A673 (cell line): ENCODE measurements around the gene GPHA2. TPM values are rescaled to one million over a fixed set of nuclear protein-coding genes. Genes with fewer than 3 reads are reported as not detected.
A peak's percentile ranks its signal among the peaks of the same experiment; 100 is the strongest.
"Not testable (repeated sequence)": the region's sequence is repeated elsewhere in the genome, so short reads cannot be mapped to it uniquely, and the experiment has no call there.

Experiments
- Bru-seq: library from RNA; stranded (reverse); fragments of 400-500 nt; gene quantifications from one replicate; lab custom pipeline; 2021; lab: Mats Ljungman, UMichigan
- BruChase-seq, 2 experiments: library from RNA; stranded (reverse); fragments of 400-500 nt; gene quantifications; one replicate each; lab custom pipeline; 2021; lab: Mats Ljungman, UMichigan
- BruUV-seq: library from RNA; stranded (reverse); fragments of 400-500 nt; replicated peaks from 2 replicates; lab custom pipeline; 2021; lab: Mats Ljungman, UMichigan
- CTCF ChIA-PET: fragments of 300-600 bp; sonication (Branson Sonifier 250); formaldehyde crosslinking; loops from one replicate; lab custom pipeline; 2022; ENCODE audit warnings: antibody characterized with exemption; lab: Charles Lee
- POLR2A ChIA-PET: fragments of 300-600 bp; sonication (Branson Sonifier 250); formaldehyde crosslinking; loops from one replicate; lab custom pipeline; 2022; ENCODE audit warnings: antibody characterized with exemption; ENCODE audit not compliant: low non-redundant PET; lab: Charles Lee
- DNase-seq: peaks from one replicate; pipeline ENCODE4 v3.0.0-alpha.2; 2015; ENCODE audit warnings: low spot score
- H3K27ac ChIP-seq: fragments of 200-600 bp; sonication (generic); 2 replicates; pipeline ENCODE4 v1.5.1; 2016; ENCODE audit warnings: mixed run types, low read depth, mild to moderate bottlenecking, mixed read lengths, antibody characterized with exemption, low read length; ENCODE audit not compliant: poor library complexity, severe bottlenecking
- H3K27me3 ChIP-seq: fragments of 200-600 bp; sonication (generic); replicated peaks from 2 replicates; pipeline ENCODE4 v1.6.1; 2017; ENCODE audit warnings: mixed run types, low read depth, mild to moderate bottlenecking, mixed read lengths, antibody characterized with exemption, low read length; ENCODE audit not compliant: insufficient read depth, poor library complexity
- H3K36me3 ChIP-seq: fragments of 200-600 bp; sonication (generic); 2 replicates; pipeline ENCODE4 v1.6.1; 2016; ENCODE audit warnings: mixed run types, mild to moderate bottlenecking, mixed read lengths, antibody characterized with exemption, low read length; ENCODE audit not compliant: insufficient read depth, poor library complexity, severe bottlenecking
- H3K4me1 ChIP-seq: fragments of 200-600 bp; sonication (generic); 2 replicates; pipeline ENCODE4 v1.6.1; 2017; ENCODE audit warnings: mixed run types, mild to moderate bottlenecking, mixed read lengths, antibody characterized with exemption, low read length; ENCODE audit not compliant: insufficient read depth, poor library complexity, severe bottlenecking
- H3K4me3 ChIP-seq: fragments of 200-600 bp; sonication (generic); 2 replicates; pipeline ENCODE4 v1.5.1; 2016; ENCODE audit warnings: low read depth, mixed run types, mild to moderate bottlenecking, mixed read lengths, low read length; ENCODE audit not compliant: poor library complexity, severe bottlenecking
- H3K9me3 ChIP-seq: fragments of 200-600 bp; sonication (generic); 2 replicates; pipeline ENCODE4 v1.6.1; 2016; ENCODE audit warnings: mixed run types, low read depth, mild to moderate bottlenecking, mixed read lengths, antibody characterized with exemption, low read length; ENCODE audit not compliant: poor library complexity, severe bottlenecking
- EZH2 ChIP-seq: fragments of 200-600 bp; sonication (generic); IDR thresholded peaks from 2 replicates; pipeline ENCODE4 v1.6.1; 2017; ENCODE audit warnings: borderline replicate concordance, low read depth, mild to moderate bottlenecking, mixed read lengths, antibody characterized with exemption, low read length; ENCODE audit not compliant: poor library complexity, severe bottlenecking
- intact Hi-C: fragments of 100-400 bp; cut with micrococcal nuclease; formaldehyde crosslinking; loops from one replicate; pipeline ENCODE4 v1.10.0; 2022; ENCODE audit not compliant: unreplicated experiment
- long read RNA-seq: library from polyadenylated mRNA; stranded (forward); transcript quantifications from one replicate; pipeline ENCODE4 v2.0.0, GENCODE V29; 2022
- total RNA-seq: library from RNA; stranded (reverse); gene quantifications from 2 replicates; pipeline ENCODE4 v1.2.3, GENCODE V29; 2021
- TF ChIP-seq, protein P1 (sequence below): fragments of 300-800, 200-600 bp; sonication (generic); conservative IDR thresholded peaks from 2 replicates; pipeline ENCODE4 v1.5.1; 2017; ENCODE audit warnings: low read depth, mild to moderate bottlenecking, antibody characterized with exemption, low read length, moderate library complexity, mixed read lengths

The GPHA2 gene, protein sequence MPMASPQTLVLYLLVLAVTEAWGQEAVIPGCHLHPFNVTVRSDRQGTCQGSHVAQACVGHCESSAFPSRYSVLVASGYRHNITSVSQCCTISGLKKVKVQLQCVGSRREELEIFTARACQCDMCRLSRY
- total RNA-seq (not detected in 2 replicates), Bru-seq, nascent RNA (not detected), BruChase-seq, experiment 1, labeled RNA remaining after a 2-hour chase (not detected), BruChase-seq, experiment 2, labeled RNA remaining after a 6-hour chase (not detected)
- long read RNA-seq, result 0 reads

DNA sequence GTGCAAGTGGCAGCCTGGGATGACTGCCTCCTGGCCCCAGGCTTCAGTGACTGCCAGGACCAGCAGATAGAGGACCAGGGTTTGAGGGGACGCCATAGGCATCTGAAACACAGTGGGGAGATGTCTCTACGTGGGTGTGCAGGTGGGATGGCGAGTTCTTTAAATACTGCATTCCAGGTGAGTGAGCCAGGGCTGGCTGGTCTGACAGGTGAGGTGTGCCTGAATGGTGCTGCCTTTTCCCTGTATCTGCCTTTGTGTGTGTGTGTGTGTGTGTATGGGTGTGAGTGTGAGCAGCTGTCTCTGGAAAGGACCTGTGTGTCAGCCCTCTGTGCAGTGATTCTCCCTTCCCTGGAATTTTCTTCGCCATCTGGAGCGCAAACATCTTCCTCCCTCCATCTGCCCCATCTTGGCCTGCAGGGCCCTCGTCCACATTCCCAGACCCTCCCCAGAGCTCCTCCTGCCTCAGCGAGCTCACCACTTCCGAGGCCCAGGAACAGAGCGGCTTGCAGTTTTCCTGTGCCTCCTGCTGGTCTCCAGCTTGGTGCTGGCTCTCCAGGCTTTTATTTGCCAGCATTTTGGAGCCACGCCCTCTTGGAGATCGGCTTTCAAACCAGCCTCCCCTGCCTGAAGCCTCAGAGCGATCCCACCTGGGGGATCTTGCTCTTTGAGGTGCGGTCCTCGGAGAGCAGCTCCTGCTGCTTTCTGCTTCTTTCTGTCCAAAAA, at the start of gene GPHA2:
TSS of gene GPHA2 (minus strand) at position 535 of the 723 bp plus-strand sequence. CDS start at position 102, 433 bp downstream.
- TF ChIP-seq, protein P1, sequence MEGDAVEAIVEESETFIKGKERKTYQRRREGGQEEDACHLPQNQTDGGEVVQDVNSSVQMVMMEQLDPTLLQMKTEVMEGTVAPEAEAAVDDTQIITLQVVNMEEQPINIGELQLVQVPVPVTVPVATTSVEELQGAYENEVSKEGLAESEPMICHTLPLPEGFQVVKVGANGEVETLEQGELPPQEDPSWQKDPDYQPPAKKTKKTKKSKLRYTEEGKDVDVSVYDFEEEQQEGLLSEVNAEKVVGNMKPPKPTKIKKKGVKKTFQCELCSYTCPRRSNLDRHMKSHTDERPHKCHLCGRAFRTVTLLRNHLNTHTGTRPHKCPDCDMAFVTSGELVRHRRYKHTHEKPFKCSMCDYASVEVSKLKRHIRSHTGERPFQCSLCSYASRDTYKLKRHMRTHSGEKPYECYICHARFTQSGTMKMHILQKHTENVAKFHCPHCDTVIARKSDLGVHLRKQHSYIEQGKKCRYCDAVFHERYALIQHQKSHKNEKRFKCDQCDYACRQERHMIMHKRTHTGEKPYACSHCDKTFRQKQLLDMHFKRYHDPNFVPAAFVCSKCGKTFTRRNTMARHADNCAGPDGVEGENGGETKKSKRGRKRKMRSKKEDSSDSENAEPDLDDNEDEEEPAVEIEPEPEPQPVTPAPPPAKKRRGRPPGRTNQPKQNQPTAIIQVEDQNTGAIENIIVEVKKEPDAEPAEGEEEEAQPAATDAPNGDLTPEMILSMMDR, result no peak; the same call in 1 of the 2 replicates
- TF ChIP-seq EZH2, result no peak
- H3K9me3 ChIP-seq, result no peaks in the 10 kb centered on the region
- ChIA-PET CTCF (no interaction called here), POLR2A (no interaction called here)
- DNase-seq, result peak; percentile 62
- intact Hi-C loops, result no loop called here
- no TSS peak for BruUV-seq
- H3K27me3 ChIP-seq, result no peaks in the 10 kb centered on the region
- no peak within 1 kb of the TSS for H3K27ac ChIP-seq
- no peak within 1 kb of the TSS for H3K4me3 ChIP-seq
- H3K4me1 ChIP-seq, result peaks cover 9% of the 10 kb centered on the region
- no peaks in the 10 kb centered on the region for H3K36me3 ChIP-seq

DNA sequence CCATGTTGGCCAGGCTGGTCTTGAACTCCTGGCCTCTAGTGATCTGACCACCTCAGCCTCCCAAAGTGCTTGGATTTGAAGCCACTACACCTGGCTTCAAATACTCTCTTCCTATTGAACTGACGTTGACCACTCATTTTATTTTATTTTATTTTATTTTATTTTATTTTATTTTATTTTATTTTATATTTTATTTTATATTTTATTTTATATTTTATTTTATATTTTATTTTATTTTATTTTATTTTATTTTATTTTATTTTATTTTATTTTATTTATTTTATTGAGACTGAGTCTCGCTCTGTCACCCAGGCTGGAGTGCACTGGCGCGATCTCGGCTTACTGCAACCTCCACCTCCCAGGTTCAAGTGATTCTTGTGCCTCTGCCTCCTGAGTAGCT, 47.6 kb upstream of the GPHA2 start:
- H3K9me3 ChIP-seq, intact Hi-C loops, CTCF ChIA-PET, H3K27ac ChIP-seq, H3K36me3 ChIP-seq, H3K4me3 ChIP-seq, DNase-seq, POLR2A ChIA-PET, BruUV-seq, H3K4me1 ChIP-seq, H3K27me3 ChIP-seq: not testable (repeated sequence)

DNA sequence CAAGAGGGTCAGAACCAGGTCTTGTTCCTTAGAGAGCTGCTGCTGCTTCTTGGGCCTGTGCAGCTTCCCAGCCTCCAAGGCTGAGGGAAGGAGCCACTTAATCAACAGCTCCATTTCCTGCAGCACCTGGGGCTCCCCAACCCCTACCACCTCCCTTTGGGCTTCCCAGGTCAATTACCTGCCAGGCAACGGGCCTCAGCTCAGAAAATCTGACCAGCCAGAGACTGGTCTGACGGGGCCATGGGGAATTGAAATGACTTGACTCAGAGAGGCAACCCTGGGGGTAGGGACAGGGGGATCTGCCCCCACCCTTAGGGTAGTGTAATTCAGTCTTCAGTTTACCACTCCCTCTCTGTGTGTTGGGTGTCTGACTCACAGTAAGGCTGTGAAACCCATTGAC, 41.0 kb upstream of the GPHA2 start:
- DNase-seq, result no peak
- Histone ChIP-seq H3K9me3 (no peaks in the 10 kb centered on the region), H3K36me3 (no peaks in the 10 kb centered on the region), H3K27me3 (no peaks in the 10 kb centered on the region), H3K4me3 (no peak overlapping the region), H3K27ac (no peak overlapping the region), H3K4me1 (no peaks in the 10 kb centered on the region)
- TF ChIP-seq, protein P1, result no peak
- no peak for TF ChIP-seq EZH2
- no TSS peak for BruUV-seq
- intact Hi-C loops, result no loop called here
- CTCF ChIA-PET, result no interaction called here
- POLR2A ChIA-PET, result no interaction called here
